K562 (cell line): ENCODE data around the gene RNF151. TPM values are rescaled to one million over a fixed set of nuclear protein-coding genes. Genes with fewer than 3 reads are reported as not detected.

Experiments used
- ELF2 ChIP-seq: fragments of 250-450 bp; sonication (Bioruptor Pico); IDR thresholded peaks from 2 replicates; pipeline ENCODE4 v1.5.0; 2021; ENCODE audit warnings: mild to moderate bottlenecking
- GTF2A2 ChIP-seq: IDR thresholded peaks from 2 replicates; pipeline ENCODE4 v1.6.1; 2016; ENCODE audit warnings: mild to moderate bottlenecking, missing genetic modification characterization, missing compliant biosample characterization
- HIVEP1 ChIP-seq: fragments of 250-450 bp; sonication (Bioruptor Pico); IDR thresholded peaks from 2 replicates; pipeline ENCODE4 v1.4.0; 2020; ENCODE audit warnings: mild to moderate bottlenecking
- HMG20A ChIP-seq: fragments of 450-650 bp; formaldehyde crosslinking; conservative IDR thresholded peaks from 2 replicates; pipeline ENCODE4 v1.4.0; 2020; ENCODE audit warnings: mild to moderate bottlenecking, mixed read lengths
- IRF1 ChIP-seq: sonication (generic); formaldehyde crosslinking; IDR thresholded peaks from 2 replicates; pipeline ENCODE4 v1.8.0; 2022; ENCODE audit warnings: missing genetic modification reagents, mild to moderate bottlenecking, borderline replicate concordance
- POLR2A ChIP-seq: fragments of 450-650 bp; conservative IDR thresholded peaks from 2 replicates; pipeline ENCODE4 v1.6.1; 2016
- PURB ChIP-seq: sonication (generic); formaldehyde crosslinking; IDR thresholded peaks from 2 replicates; pipeline ENCODE4 v1.9.0; 2021; ENCODE audit warnings: low read depth, mild to moderate bottlenecking, missing genetic modification reagents
- SMARCE1 ChIP-seq: fragments of 450-650 bp; IDR thresholded peaks from 2 replicates; pipeline ENCODE4 v1.7.1; 2016; ENCODE audit warnings: mild to moderate bottlenecking
- SPI1 ChIP-seq: IDR thresholded peaks from 2 replicates; pipeline ENCODE4 v1.6.1; 2011; ENCODE audit warnings: low read depth, low read length, control low read depth, borderline replicate concordance
- ZBTB11 ChIP-seq, 3 experiments: fragments of 200-800 bp in 1 of 3; fragments of 250-450 bp in 1 of 3; fragments of 450-650 bp in 1 of 3; sonication (Bioruptor Pico) in 1 of 3; sonication (Bioruptor generic) in 1 of 3; formaldehyde crosslinking in 1 of 3; IDR thresholded peaks; 2 replicates each; pipeline versions ENCODE4 v1.6.1 to v1.8.0; 2016 to 2022; ENCODE audit warnings: mild to moderate bottlenecking in 2 of 3, missing genetic modification characterization in 2 of 3, missing compliant biosample characterization in 1 of 3, moderate library complexity in 1 of 3
- ZHX1 ChIP-seq: fragments of 150-350 bp; conservative IDR thresholded peaks from 2 replicates; pipeline ENCODE4 v1.6.1; 2014; ENCODE audit warnings: low read length
- ZNF146 ChIP-seq: IDR thresholded peaks from one replicate; pipeline ENCODE4 v1.6.1; 2018; ENCODE audit warnings: missing compliant biosample characterization; ENCODE audit not compliant: unreplicated experiment
- ZNF212 ChIP-seq: fragments of 450-650 bp; formaldehyde crosslinking; IDR thresholded peaks from 2 replicates; pipeline ENCODE4 v1.4.0; 2020; ENCODE audit warnings: mild to moderate bottlenecking
- ZNF263 ChIP-seq: sonication (generic); formaldehyde crosslinking; IDR thresholded peaks from 2 replicates; pipeline ENCODE4 v1.8.0; 2022; ENCODE audit warnings: mild to moderate bottlenecking, missing genetic modification reagents, borderline replicate concordance
- ZNF354B ChIP-seq: fragments of 250-450 bp; sonication (Bioruptor Pico); IDR thresholded peaks from 2 replicates; pipeline ENCODE4 v1.4.0; 2020
- ZNF436 ChIP-seq: fragments of 250-450, 450-650 bp; sonication (Bioruptor Pico); formaldehyde crosslinking; IDR thresholded peaks from 2 replicates; pipeline ENCODE4 v1.7.0; 2020; ENCODE audit warnings: mild to moderate bottlenecking
- polyA plus RNA-seq, 8 experiments: library from polyadenylated mRNA; depleted of rRNA in 4 of 8; stranded (reverse) in 5 of 8; unstranded in 3 of 8; fragments of >200 nt; fragmentation: Nextera tagmentation in 2 of 8; fragmentation: Illumina TruSeq in 1 of 8; extraction: Ambion mirVana in 2 of 8; extraction: Trizol in 1 of 8; gene quantifications; 2 replicates each; pipeline versions ENCODE4 v1.2.1 to v1.2.3, GENCODE V29; 2011 to 2014; ENCODE audit warnings: inconsistent platforms in 1 of 8, missing spikeins in 1 of 8
- total RNA-seq, 7 experiments: library from RNA; depleted of rRNA in 6 of 7; stranded (reverse); fragments of >200 nt in 6 of 7; fragmentation: Illumina TruSeq in 2 of 7; extraction: Trizol in 2 of 7; gene quantifications; 2 replicates each; pipeline versions ENCODE4 v1.2.1 to v1.2.3, GENCODE V29; 2011 to 2021; ENCODE audit warnings: low replicate concordance in 1 of 7
- TF ChIP-seq, protein P1 (sequence below): sonication (generic); formaldehyde crosslinking; IDR thresholded peaks from 2 replicates; pipeline ENCODE4 v1.8.0; 2023; ENCODE audit warnings: mild to moderate bottlenecking, missing genetic modification reagents

The RNF151 gene
- total and polyA plus RNA-seq, 9 of the 15 experiments (the other 6 are each of a cell fraction or from before 2014, with no cell fraction given) = not detected

- TF ChIP-seq, protein P1, sequence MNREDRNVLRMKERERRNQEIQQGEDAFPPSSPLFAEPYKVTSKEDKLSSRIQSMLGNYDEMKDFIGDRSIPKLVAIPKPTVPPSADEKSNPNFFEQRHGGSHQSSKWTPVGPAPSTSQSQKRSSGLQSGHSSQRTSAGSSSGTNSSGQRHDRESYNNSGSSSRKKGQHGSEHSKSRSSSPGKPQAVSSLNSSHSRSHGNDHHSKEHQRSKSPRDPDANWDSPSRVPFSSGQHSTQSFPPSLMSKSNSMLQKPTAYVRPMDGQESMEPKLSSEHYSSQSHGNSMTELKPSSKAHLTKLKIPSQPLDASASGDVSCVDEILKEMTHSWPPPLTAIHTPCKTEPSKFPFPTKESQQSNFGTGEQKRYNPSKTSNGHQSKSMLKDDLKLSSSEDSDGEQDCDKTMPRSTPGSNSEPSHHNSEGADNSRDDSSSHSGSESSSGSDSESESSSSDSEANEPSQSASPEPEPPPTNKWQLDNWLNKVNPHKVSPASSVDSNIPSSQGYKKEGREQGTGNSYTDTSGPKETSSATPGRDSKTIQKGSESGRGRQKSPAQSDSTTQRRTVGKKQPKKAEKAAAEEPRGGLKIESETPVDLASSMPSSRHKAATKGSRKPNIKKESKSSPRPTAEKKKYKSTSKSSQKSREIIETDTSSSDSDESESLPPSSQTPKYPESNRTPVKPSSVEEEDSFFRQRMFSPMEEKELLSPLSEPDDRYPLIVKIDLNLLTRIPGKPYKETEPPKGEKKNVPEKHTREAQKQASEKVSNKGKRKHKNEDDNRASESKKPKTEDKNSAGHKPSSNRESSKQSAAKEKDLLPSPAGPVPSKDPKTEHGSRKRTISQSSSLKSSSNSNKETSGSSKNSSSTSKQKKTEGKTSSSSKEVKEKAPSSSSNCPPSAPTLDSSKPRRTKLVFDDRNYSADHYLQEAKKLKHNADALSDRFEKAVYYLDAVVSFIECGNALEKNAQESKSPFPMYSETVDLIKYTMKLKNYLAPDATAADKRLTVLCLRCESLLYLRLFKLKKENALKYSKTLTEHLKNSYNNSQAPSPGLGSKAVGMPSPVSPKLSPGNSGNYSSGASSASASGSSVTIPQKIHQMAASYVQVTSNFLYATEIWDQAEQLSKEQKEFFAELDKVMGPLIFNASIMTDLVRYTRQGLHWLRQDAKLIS = peak; percentile 85
- TF ChIP-seq HMG20A (CRISPR knock-in tag) (no peak), ZNF263 (CRISPR knock-in tag) (peak; percentile 75), GTF2A2 (no peak), ZNF436 (CRISPR knock-in tag) (peak; percentile 30; the same call in 1 of the 2 replicates), ELF2 (peak; percentile 98), POLR2A (peak; percentile 87), ZNF146 (no peak), PURB (CRISPR knock-in tag) (no peak), ZHX1 (peak; percentile 96), ZBTB11 (CRISPR knock-in tag; IDR thresholded peaks at IDR 0.05) (peak in 1 of 3 experiments; percentile 86; a peak in 2 of 6 replicates), SPI1 (peak; percentile 69; the same call in 1 of the 2 replicates), IRF1 (CRISPR knock-in tag) (no peak), ZNF212 (CRISPR knock-in tag) (0 out of 2 replicates have a peak, but pooled peaks have one; percentile 4), HIVEP1 (0 out of 2 replicates have a peak, but pooled peaks have one; percentile 31), SMARCE1 (no peak), ZNF354B (CRISPR knock-in tag) (no peak)
Observed at GRCh38 chr16:1971796-1972489, 5.3 kb downstream of the RNF151 start, which contains the start of gene TBL3 (continued).
